GM19324 (cell line): ENCODE measurements around the gene ANAPC2.
"Not testable (repeated sequence)": the region's sequence is repeated elsewhere in the genome, so short reads cannot be mapped to it uniquely, and the experiment has no call there.

Source experiments
- ATAC-seq: cut with Tn5 transposase; IDR thresholded peaks from one replicate; pipeline ENCODE4 v1.9.1; 2021; ENCODE audit warnings: mild to moderate bottlenecking, moderate library complexity; ENCODE audit not compliant: unreplicated experiment, low FRiP score

Gene ANAPC2

GRCh38 chr9:137135154-137135553 is 53.2 kb downstream of the ANAPC2 start:
- ATAC-seq: not testable (repeated sequence)

GRCh38 chr9:137134191-137134590 is 54.2 kb downstream of the ANAPC2 start:
- no peak for ATAC-seq

- ATAC-seq: no peak
Observed at GRCh38 chr9:137130176-137130755, 58.1 kb downstream of the ANAPC2 start.

- peak; percentile 83 for ATAC-seq
Observed at GRCh38 chr9:137129456-137130175, 58.7 kb downstream of the ANAPC2 start.

GRCh38 chr9:137128862-137129455 is 59.4 kb downstream of the ANAPC2 start:
- ATAC-seq: peak; percentile 14

GRCh38 chr9:137128158-137128861 is 60.0 kb downstream of the ANAPC2 start:
- no peak for ATAC-seq

- no peak for ATAC-seq
Observed at GRCh38 chr9:137127301-137128157, 60.8 kb downstream of the ANAPC2 start.

GRCh38 chr9:137126786-137127185 is 61.6 kb downstream of the ANAPC2 start:
- no peak for ATAC-seq
